ENCODE data around the gene CDH4.
"Not testable (repeated sequence)": the region's sequence is repeated elsewhere in the genome, so short reads cannot be mapped to it uniquely, and the experiment has no call there.

The CDH4 gene

DNA sequence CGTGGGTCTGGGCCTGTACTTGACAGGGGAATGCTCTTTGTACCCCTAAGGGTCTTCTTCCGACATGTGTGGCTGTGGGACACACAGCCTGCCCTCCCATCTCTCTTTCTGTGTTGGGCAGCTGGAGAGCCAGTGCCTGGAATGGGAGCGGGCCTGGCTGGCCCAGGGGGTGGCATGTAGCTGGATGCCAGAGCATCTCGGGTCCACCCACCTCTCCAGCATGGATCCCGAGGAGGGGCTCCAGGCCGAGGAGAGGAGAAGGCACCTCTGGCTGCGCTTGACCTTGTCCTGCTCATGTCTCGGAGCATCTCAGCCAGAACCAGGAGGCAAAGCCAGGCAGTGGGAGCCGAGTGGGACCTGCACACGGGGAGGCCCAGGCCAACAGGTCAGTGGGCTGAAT is 16.0 kb downstream of the CDH4 start:
- no peak for DNase-seq (ENCODE audit: low read depth, low spot score)
- ChIA-PET CTCF (interaction anchor here (0.8 to 1.5 kb wide), 2 partner anchors 628 to 1211 kb away, joined by 4 read pairs; no protein-coding TSS in a partner anchor), POLR2A (no interaction called here)
- no peak overlapping the region for H3K4me3 ChIP-seq (ENCODE audit: low read depth, low read length)
- TF ChIP-seq, protein P1, sequence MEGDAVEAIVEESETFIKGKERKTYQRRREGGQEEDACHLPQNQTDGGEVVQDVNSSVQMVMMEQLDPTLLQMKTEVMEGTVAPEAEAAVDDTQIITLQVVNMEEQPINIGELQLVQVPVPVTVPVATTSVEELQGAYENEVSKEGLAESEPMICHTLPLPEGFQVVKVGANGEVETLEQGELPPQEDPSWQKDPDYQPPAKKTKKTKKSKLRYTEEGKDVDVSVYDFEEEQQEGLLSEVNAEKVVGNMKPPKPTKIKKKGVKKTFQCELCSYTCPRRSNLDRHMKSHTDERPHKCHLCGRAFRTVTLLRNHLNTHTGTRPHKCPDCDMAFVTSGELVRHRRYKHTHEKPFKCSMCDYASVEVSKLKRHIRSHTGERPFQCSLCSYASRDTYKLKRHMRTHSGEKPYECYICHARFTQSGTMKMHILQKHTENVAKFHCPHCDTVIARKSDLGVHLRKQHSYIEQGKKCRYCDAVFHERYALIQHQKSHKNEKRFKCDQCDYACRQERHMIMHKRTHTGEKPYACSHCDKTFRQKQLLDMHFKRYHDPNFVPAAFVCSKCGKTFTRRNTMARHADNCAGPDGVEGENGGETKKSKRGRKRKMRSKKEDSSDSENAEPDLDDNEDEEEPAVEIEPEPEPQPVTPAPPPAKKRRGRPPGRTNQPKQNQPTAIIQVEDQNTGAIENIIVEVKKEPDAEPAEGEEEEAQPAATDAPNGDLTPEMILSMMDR (IDR thresholded peaks at IDR 0.05; ENCODE audit: insufficient read depth, low read length, missing control alignments): no peak

DNA sequence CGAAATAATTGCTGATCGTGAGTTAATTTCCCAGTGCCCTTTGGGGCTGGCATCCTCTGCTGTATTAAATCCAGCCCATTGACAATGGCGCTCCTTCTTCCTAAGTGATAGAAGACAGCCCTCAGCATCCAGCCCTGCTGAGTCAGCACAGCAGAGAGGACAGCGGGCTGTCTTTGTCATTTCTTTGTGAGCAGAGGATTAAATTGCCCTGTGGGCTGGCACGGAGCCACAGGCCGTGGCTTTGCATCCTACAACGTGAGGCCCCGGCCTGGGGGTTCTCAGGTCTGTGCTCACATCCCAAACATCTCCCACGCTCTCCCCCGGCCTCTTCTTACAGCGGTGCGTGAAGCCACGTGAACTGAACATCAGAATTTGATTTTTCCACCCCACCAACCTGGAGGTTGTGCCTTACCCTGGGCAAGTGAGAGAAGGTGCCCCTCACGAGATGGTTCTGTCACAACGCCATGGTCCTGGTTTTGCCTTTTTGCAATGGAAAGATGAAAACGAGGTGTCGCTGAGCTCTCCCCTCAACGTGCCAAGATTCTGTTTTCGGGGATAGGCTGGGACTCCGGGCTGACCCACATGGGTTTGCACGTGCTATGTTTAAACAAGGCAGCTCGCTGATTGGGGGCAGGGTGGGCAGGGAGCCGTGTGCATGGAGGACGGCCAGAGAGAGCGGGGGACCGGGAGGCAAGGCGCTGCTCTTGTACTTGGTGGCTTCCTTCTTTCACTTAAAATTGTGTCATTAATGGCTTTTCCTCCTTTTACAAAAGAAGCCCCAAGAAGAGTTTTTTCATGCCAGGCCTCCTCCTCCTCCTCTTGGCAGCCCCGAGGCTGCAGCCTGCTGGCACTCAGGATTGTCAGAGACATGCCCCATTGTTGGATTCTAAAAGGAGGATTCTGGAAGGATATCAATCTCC is 19.5 kb downstream of the CDH4 start:
- POLR2A ChIA-PET: no interaction called here
- H3K4me3 ChIP-seq (ENCODE audit: low read depth, low read length): no peak overlapping the region
- CTCF ChIA-PET: interaction anchor here (1.0 kb wide), 1 partner anchor 8 kb away, joined by 3 read pairs; no protein-coding TSS in a partner anchor
- TF ChIP-seq, protein P1 (IDR thresholded peaks at IDR 0.05; ENCODE audit: insufficient read depth, low read length, missing control alignments): no peak
- no peak for DNase-seq (ENCODE audit: low read depth, low spot score)

DNA sequence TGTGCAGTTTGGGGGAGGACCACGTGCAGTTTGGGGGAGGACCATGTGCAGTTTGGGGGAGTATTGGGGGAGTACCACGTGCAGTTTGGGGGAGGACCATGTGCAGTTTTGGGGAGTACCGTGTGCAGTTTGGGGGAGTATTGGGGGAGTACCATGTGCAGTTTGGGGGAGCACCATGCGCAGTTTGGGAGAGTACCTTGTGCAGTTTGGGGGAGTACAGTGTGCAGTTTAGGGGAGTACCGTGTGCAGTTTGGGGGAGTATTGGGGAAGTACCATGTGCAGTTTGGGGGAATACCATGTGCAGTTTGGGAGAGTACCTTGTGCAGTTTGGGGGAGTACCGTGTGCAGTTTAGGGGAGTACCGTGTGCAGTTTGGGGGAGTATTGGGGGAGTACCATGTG is 21.0 kb downstream of the CDH4 start:
- H3K4me3 ChIP-seq (ENCODE audit: low read depth, low read length); CTCF ChIA-PET; POLR2A ChIA-PET; DNase-seq (ENCODE audit: low read depth, low spot score): not testable (repeated sequence)

DNA sequence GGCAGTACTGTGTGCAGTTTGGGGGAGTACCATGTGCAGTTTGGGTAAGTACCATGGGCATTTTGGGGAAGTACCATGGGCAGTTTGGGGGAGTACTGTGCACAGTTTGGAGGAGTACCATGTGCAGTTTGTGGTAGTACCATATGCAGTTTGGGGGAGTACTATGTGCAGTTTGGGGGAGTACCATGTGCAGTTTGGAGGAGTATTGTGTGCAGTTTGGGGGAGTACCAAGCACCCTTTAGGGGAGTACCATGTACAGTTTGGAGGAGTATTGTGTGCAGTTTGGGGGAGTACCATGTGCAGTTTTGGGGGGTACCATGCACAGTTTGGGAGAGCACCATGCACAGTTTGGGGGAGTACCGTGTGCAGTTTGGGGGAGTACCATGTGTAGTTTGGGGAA is 21.6 kb downstream of the CDH4 start:
- CTCF ChIA-PET; DNase-seq (ENCODE audit: low read depth, low spot score); H3K4me3 ChIP-seq (ENCODE audit: low read depth, low read length); POLR2A ChIA-PET: not testable (repeated sequence)

DNA sequence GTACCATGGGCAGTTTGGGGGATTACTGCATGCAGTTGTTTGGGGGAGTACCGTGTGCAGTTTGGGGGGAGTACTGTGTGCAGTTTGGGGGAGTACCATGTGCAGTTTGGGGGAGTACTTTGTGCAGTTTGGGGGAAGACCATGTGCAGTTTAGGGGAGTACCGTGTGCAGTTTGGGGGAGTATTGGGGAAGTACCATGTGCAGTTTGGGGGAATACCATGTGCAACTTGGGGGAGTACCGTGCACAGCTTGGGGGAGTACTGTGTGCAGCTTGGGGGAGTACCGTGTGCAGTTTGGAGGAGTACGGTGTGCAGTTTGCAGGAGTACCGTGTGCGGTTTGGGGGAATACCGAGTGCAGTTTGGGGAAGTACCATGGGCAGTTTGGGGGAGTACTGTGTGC is 22.3 kb downstream of the CDH4 start:
- DNase-seq (ENCODE audit: low read depth, low spot score): no peak
- POLR2A ChIA-PET: no interaction called here

DNA sequence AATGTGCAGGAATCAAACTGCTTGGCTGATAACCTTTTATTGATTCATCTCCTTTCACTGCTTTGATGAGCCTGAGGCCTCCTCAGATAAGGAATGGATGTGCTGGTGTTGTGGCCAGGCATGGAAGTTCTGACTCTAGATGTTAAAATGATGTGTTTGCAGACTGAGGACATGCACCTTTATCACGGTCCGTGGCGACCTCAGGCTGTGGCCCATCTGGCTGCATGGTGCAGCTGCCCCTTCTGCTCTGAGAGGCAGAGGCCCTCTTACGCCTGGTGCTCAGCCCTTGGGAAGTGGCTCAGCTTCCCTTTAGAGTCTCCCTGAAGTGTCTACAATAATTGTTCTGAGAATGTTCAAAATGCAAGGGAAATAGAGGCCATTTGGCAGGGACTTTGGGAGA is 26.2 kb downstream of the CDH4 start:
- no peak overlapping the region for H3K4me3 ChIP-seq (ENCODE audit: low read depth, low read length)
- ChIA-PET CTCF (interaction anchor here (1.4 kb wide), 1 partner anchor 15 kb away, joined by 5 read pairs; no protein-coding TSS in a partner anchor), POLR2A (no interaction called here)
- TF ChIP-seq, protein P1 (IDR thresholded peaks at IDR 0.05; ENCODE audit: insufficient read depth, low read length, missing control alignments): no peak
- no peak for DNase-seq (ENCODE audit: low read depth, low spot score)

More for the DNA sequence above, 22.3 kb downstream of the CDH4 start:
- no peak overlapping the region for H3K4me3 ChIP-seq (ENCODE audit: low read depth, low read length)
- CTCF ChIA-PET: no interaction called here
- TF ChIP-seq, protein P1 (IDR thresholded peaks at IDR 0.05; ENCODE audit: insufficient read depth, low read length, missing control alignments): no peak

DNA sequence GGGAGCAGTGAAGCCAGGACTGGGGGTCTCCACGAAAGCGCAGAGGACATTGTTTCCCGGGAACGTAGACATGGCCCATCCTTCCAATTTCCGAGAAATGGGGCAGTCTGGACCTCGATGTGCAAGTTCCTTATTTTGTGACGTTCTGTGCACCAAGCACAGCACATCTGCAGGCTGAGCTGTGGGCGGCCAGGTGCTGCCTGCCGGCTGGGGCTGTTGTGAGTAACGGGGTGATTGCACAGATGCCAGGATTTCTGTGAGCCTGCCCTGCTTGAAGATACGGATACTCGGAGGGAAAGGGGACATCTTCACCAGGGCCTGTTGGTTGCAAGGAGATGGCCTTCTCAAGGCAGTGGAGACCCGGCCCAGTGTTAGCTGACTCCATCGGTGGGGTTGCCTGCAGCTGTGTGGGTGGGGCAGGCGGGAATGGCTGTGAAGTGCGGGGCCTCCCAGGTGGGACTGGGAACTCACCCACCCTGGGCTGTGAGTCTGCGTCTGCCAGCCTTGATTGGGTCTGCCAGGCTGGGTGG is 27.6 kb downstream of the CDH4 start:
- CTCF ChIA-PET: no interaction called here
- POLR2A ChIA-PET: no interaction called here
- DNase-seq (ENCODE audit: low read depth, low spot score): no peak
- no peak overlapping the region for H3K4me3 ChIP-seq (ENCODE audit: low read depth, low read length)
- TF ChIP-seq, protein P1 (IDR thresholded peaks at IDR 0.05; ENCODE audit: insufficient read depth, low read length, missing control alignments): no peak

All from AG04449 (cell line).